GDM1 (cell line): Measurements from ENCODE around the gene FANK1.
"Not testable (repeated sequence)": the region's sequence is repeated elsewhere in the genome, so short reads cannot be mapped to it uniquely, and the experiment has no call there.

Experiments
- DNase-seq: peaks from one replicate; lab custom pipeline; 2025; lab: John Stamatoyannopoulos, UW

The FANK1 gene

GRCh38 chr10:125928928-125929585 lies 32.7 kb downstream of the FANK1 start:
- DNase-seq, result no peak

- no peak for DNase-seq
Measured at GRCh38 chr10:125929618-125930017, 33.3 kb downstream of the FANK1 start.

GRCh38 chr10:125933693-125934092 lies 37.3 kb downstream of the FANK1 start:
- no peak for DNase-seq

- DNase-seq, result no peak
Measured at GRCh38 chr10:125936331-125936730, 40.0 kb downstream of the FANK1 start.

- DNase-seq, result no peak
Measured at GRCh38 chr10:125940515-125940914, 44.2 kb downstream of the FANK1 start.

GRCh38 chr10:125951290-125951689 lies 54.9 kb downstream of the FANK1 start:
- DNase-seq, result no peak

GRCh38 chr10:125953778-125954385 lies 57.5 kb downstream of the FANK1 start:
- no peak for DNase-seq

GRCh38 chr10:125955766-125956165 lies 59.4 kb downstream of the FANK1 start:
- no peak for DNase-seq

GRCh38 chr10:125961743-125962142 lies 65.4 kb downstream of the FANK1 start:
- no peak for DNase-seq

GRCh38 chr10:125962200-125962599 lies 65.8 kb downstream of the FANK1 start:
- DNase-seq, result no peak

GRCh38 chr10:125964558-125964957 lies 68.2 kb downstream of the FANK1 start:
- DNase-seq, result no peak

GRCh38 chr10:125967533-125967932 lies 71.2 kb downstream of the FANK1 start:
- DNase-seq, result no peak

- DNase-seq, result not testable (repeated sequence)
Measured at GRCh38 chr10:125970077-125970630, 73.8 kb downstream of the FANK1 start.

- DNase-seq, result no peak
Measured at GRCh38 chr10:125976960-125977605, 80.7 kb downstream of the FANK1 start.

- no peak for DNase-seq
Measured at GRCh38 chr10:125979976-125980375, 83.6 kb downstream of the FANK1 start.

GRCh38 chr10:125980521-125981035 lies 84.2 kb downstream of the FANK1 start:
- DNase-seq, result no peak

GRCh38 chr10:125982260-125982948 lies 86.0 kb downstream of the FANK1 start:
- DNase-seq, result peak; percentile 51

GRCh38 chr10:125983161-125983560 lies 86.8 kb downstream of the FANK1 start:
- DNase-seq, result no peak

- no peak for DNase-seq
Measured at GRCh38 chr10:125983656-125984055, 87.3 kb downstream of the FANK1 start.

GRCh38 chr10:125984346-125984745 lies 88.0 kb downstream of the FANK1 start:
- DNase-seq, result no peak

GRCh38 chr10:125984865-125985495 lies 88.6 kb downstream of the FANK1 start:
- DNase-seq, result no peak
